CMK (cell line): ENCODE results near the gene TFEB.
"Not testable (repeated sequence)": the region's sequence is repeated elsewhere in the genome, so short reads cannot be mapped to it uniquely, and the experiment has no call there.

ENCODE experiments used
- DNase-seq: peaks from one replicate; pipeline ENCODE4 v3.0.0-alpha.2; 2010; ENCODE audit warnings: low read depth

The TFEB gene

DNA sequence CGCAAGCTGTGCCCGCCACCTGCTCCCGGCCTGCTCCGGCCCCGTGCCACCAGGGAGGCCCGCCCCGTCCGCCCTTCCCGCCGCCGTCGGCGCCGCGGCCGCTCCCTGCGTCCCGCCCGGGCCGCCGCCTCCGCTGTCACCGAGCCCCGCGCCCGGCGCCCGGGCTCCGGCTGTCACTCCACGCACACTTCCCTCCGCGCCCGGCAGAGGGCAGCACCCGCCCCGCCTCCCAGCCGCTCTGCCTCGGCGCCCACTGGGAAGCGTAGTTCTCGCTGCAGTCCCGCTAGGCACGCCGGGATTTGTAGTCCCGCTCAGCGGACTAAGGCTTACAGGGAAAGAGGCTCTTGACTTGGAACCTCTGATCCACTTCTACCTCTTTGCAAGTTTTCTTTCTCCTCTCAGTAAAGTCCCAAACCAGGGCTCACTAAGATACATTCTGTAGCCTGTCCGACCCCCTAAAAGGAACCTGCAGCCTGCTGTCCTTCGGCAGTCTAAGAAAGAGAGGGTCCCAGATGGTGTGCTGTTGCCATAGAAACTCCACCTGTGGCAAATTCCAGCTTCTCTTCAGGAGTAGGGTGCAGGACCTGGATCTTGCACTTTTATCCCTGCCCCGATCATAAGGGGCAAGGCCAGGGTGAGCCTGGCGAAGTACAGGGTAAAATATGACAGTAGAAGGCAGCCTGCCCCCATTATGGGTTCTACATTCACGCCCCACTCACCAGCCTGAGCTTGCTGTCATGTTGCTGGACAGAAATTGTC lies at the start of gene TFEB:
Gene TFEB, minus strand, starts transcription at position 182 of the 759 bp plus-strand sequence. CDS start 44,395 bp downstream, outside the sequence.
- no peak for DNase-seq

- no peak for DNase-seq
These were observed 49.3 kb upstream of the TFEB start for GRCh38 chr6:41784581-41785171.

- DNase-seq = no peak
These were observed 47.8 kb upstream of the TFEB start for GRCh38 chr6:41783106-41783780.

DNA sequence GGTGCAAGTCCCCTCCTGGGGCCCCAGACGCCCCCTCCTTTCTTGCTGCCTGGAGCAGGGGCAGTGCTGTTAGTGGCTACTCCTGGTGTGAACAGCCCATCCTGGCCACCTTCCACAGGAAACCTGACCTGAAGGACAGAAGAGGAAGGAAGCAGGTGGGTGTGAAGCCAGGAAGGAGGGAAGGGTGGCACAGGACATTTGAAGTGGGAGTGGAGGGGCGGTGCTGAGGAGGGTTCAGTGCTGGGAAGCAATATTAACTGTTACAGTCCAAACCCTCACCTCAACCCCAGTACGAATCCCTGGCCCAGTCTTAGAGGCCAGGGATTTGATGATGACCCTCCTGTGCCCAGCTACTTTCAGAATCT lies 45.9 kb upstream of the TFEB start:
- DNase-seq = no peak

- no peak for DNase-seq
These were observed 45.4 kb upstream of the TFEB start, which contains the start of gene PRICKLE4 for GRCh38 chr6:41780551-41781365. Gene PRICKLE4 (plus strand): TSS chr6:41780782. CDS start chr6:41783474, 2,692 bp downstream.

- DNase-seq = peak; percentile 95
These were observed 44.6 kb upstream of the TFEB start, which contains the start of gene FRS3 for GRCh38 chr6:41779788-41780550. Gene FRS3 (minus strand): TSS chr6:41779900. CDS start chr6:41776987, 2,913 bp downstream.

GRCh38 chr6:41779336-41779735 lies 43.9 kb upstream of the TFEB start:
- no peak for DNase-seq

GRCh38 chr6:41778895-41779294 lies 43.5 kb upstream of the TFEB start:
- DNase-seq = no peak

DNA sequence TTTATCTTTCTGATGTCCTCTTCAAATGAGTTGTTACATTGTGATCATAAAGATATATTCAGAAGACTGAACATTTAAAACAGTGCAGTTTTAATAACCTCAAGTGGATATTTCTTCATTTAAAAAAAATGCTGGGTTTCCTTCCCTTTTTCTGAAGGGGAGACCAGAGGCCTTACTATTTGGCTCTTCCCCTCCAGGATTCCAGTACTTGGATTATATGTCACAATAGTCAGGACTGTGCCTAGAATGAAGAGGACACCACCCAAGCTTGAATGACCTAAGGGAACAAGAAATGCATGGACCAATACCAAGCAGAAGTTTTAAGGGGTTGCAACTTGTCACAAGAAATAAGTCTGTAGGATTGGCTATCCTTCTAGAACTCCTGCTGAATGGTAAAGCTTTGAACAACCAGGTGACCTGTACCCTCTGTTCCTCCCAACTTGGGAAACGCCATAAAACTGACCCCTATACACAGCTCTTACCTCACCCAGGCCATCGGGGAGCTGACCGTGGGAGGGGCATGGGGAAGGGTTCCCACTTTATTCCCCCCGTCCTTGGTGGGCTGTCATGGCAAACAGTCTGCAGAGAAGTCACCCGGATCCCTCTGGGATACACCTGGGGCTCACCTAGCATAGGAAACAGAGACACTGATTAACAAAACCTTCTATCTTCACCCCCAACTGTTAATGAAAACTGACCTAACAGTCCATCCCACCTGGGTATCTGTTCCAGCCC lies 42.3 kb upstream of the TFEB start:
- no peak for DNase-seq

DNA sequence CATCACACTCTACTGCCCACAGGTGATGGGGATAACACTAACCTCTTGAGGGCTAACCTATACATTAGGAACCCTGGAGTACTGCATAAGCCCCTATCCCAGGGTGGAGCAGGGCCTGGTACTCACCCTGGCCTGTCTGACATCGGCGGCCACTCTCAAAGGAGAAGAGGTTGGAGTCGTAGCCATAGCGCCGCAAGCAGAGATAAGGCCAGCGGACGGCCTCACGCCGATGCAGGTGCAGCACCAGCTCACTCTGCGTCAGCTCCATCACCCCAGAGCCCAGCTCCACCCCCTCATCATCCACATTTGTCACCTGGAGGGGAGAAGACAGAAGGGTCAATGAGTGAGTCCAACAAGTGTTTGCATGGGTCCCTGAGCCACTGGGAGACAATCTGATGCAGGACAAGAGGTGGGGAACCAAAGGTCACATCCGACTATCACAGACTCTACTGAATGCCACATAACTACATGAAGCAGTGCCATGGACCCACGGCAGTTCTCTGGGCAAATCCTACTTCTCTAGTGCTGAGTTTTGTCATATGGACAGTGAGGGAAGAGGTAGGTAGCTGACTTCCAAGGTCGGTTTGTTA lies 40.0 kb upstream of the TFEB start:
- no peak for DNase-seq

GRCh38 chr6:41774841-41775240 lies 39.4 kb upstream of the TFEB start:
- DNase-seq = no peak

GRCh38 chr6:41771058-41771983 lies 35.9 kb upstream of the TFEB start:
- DNase-seq = no peak

DNA sequence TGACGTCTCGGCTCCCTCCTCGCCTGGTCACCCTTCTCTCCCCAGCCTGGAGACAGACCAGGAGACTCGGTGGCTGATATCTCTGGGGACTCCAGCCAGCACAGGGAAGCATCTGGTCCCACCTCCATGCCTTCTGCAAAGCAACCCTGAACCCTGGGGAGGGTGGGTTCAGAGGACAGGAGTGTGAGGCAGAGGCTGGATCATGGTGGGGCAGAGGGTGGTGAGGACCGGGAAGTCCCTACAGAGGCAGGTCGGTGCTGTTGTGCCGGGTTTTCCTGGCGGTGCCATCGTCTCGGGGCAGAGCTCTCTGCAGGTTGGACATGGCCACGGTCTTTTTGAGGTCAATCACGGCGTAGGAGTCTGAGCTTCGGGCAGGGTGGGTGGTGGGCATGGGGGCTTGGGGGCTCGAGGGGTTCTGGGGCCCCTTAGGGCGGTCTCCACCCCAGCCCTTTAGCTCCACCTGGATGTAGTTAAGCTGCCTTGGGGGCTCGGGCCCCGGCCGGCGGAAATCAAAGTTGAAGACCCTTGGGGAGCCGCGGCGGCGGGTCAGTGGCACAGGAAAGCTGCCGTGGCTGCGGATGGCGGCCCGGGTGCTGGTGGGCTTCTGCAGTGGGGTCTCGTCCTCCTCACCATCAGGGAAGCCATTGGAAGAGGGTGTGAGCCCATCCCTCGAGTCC lies 35.1 kb upstream of the TFEB start:
- no peak for DNase-seq

- DNase-seq = no peak
These were observed 34.0 kb upstream of the TFEB start for GRCh38 chr6:41769376-41769775.

DNA sequence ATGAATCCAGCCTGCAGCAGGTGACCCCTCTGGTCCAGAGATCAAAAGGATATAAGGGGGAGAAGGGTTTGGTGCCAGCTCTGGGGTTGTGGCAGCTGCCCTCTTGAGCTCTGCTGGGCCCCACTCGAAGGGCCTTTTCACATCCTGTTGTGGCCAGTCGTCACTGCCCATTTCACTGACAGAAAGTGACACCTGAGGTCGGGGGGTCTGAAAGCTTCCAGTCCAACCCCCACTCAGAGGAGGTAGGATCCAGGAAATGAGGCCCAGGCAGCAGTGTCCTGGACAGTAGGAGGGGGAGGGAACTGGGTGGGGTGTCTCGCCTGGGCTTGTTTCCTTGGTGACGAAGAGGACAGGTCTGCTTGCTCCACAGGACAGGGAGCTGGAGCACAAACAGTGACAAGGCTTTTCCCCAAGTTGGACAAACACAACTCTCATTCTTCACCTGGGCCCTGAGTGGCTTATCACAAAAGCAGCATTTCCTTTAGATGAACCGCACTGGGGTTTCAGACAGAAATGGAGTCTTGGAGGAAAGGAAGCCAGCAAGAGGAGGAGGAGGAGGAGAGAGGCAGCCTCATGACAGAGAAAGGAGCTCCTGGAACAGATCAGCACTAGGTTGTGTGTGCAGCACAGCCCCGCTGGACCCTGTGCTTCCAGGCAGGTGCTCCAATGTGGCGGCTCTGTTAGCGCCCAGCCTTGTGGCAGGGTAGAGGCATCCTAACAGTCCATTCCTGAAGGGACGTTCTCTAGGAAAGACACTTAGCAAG lies 33.3 kb upstream of the TFEB start:
- DNase-seq = peak; percentile 49

GRCh38 chr6:41767112-41767833 lies 31.9 kb upstream of the TFEB start:
- DNase-seq = peak; percentile 73

GRCh38 chr6:41766043-41766664 lies 30.7 kb upstream of the TFEB start:
- not testable (repeated sequence) for DNase-seq
